Inflammatory macrophage treated with lipopolysaccharide for 1 hour (primary cell): ENCODE results near the gene FN1.
A peak's percentile ranks its signal among the peaks of the same experiment; 100 is the strongest.

Experiments
- DNase-seq, 2 donors: peaks; one replicate each; pipeline ENCODE4 v3.0.0-alpha.2; 2020 to 2022

Gene FN1

GRCh38 chr2:215405722-215406581 lies 29.9 kb downstream of the FN1 start:
- no peak for DNase-seq

DNA sequence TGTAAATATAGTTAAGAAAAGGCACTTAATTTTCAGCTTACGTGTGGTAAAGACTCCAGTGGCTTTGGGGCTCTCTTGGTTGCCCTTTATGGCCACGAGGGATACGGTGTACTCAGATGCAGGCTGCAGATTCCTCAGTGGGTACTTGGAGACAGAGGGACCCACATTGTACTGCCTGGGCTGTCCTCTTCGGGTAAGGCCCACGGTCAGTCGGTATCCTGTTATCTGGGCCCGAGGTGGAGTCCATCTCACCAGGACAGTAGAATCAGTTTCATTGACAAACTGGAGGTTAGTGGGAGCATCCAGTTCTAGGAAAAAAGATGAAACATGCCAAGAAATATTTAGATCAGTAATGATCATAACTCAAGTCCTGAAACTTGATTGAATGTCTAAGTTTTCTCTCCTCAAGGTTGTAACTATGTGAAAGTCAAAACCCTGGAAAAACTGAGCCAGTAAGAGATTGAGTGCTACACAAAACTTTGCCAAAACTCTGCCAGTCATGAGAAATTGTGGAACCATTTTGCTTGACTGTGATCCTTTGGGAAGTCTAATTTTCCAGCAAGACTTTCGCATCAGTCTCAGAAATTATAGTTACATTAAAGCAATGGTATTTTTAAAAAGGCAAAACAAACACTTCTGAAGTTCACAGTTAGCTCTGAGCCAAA lies 31.4 kb downstream of the FN1 start:
- no peak for DNase-seq

DNA sequence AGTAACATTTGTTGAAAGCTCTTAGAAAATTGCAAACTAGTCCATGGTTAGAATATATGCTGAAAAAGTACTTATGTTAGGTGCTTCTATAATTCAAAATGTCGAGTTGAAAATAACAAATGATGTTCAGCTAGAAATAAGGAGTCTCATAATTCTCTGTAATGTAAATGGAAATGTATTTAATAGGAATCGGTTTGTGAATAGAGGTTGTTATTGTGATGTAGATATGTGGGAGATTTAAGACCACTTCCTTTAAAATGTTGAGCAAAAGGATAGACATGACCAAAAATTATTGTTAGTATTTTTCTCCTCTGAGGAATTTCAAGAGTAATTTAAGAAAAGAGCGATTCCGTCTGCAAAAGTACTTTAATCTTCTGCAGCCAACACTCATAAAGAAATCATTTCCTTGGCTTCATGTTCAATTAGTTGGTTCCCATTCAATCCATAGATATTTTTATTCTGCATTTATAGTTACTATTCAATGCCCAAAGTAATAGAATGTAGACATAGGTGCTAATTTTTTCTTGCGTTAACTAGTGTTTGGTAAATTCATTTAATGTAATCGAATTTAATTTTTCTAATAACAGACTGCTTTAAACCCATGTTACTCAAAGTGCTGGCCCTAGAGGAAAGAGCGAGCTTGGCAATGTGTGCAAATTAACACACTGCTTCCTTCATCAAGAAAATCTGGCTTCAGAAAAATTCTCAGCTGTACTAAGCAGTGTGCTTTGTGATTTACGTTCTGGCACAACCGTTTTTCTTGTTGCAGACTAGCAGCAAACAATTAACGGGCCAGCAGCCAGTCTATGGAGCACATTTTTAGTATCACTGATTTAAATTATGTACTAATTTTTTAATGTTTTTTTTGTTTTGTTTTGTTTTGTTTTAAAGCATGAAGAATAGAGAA lies 32.2 kb downstream of the FN1 start:
- no peak for DNase-seq

GRCh38 chr2:215401896-215402379 lies 33.9 kb downstream of the FN1 start:
- no peak for DNase-seq

GRCh38 chr2:215399067-215399716 lies 36.7 kb downstream of the FN1 start:
- no peak for DNase-seq

DNA sequence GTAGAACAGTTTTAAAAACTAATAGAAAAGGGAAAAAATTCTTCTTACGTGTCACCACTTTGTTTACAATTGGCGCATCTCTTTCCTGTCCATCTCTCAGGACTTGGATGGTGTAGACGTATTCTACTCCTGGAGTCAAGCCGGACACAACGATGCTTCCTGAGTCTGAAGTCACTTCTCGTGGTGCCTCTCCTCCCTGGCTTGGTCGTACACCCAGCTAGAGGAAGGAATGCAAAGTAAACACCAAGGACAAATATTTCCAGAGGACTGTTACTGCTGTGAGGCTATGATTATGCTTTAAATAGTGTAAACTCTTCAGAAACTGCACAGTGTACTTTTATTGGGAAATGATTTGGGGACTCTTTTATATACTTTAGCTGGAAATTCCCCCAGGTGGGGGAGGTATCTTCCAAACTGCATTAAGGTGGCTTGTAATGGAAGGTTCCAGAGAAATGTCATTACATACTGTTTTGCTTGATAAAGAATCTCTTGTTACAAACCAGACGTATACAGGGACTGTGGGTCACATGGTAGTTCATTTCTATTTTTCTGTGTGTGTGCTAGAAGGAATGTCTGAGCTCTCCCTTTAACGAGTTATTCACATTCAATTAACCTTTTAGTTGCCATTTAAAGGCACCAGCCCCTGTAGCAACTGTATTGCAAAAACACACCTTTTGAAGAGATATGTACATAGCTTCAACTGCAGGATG lies 38.1 kb downstream of the FN1 start:
- DNase-seq = no peak

- DNase-seq = peak; percentile 59 to 67
These were observed 39.1 kb downstream of the FN1 start for GRCh38 chr2:215396595-215397313.

DNA sequence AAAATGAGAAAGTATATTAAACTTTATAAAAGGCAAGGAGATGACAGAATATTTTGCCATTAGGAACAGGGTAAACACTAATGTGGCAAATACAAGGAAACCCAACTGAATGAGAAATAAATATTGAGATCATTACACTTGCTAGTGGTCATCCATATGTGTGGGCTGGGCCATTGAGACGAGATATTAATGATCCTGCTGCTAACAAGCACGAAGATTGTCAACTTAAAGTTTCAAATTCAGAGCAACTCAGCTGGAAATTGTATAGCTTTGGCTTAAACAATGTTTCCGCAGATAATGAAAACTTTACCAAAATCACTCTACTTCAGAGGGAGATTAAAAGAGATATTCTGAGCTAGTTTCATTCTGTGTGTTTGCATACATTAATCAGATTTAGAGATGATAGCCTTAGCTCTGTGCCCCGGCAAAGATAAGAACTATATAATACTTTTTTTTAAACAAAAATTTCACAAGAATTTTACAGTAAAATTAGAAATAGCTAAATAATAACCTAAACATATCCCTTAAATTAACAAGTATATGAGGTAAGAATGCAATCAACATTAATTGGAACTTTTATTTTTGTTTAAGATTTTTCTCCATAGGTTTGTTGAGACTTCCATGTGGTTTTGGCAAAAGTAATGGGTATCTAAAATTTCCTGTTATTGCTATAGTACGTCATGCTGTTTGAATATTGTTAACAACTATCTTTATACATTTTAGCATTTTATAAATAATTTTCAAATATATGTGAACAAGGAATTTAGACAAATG lies 40.0 kb downstream of the FN1 start:
- no peak for DNase-seq

DNA sequence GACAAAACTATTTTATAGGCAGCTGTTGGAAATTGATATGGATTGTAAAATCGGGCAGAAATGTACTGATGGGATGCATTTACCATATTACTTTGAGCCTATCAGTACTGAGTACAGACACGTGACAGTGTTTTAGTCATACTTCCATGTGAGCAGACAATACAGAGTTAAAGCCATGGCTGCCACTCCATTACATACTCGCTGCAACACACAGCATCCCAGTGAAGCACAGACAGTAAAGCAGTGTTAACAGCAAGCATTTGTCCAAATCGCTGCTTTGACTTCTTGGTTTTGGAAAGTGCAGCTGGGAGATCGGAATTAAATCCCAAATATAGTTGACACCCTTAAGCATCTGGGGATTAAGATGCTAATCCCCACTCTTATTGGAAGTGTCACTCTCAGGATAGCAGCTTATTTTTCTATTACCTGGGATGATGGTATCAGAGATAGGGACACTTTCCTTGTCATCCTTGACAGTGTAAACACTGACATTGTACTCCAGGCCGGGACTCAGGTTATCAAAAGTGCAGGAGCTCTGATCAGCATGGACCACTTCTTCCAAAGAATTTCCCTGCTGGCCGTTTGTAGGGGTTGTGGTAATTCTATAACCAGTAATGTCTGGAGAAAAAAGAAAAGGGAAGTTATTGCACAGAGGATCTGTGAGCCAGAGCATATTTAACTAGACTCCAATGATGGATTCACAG lies 41.6 kb downstream of the FN1 start:
- DNase-seq = no peak

GRCh38 chr2:215392687-215393270 lies 43.1 kb downstream of the FN1 start:
- no peak for DNase-seq

- no peak for DNase-seq
These were observed 43.7 kb downstream of the FN1 start for GRCh38 chr2:215392164-215392563.

DNA sequence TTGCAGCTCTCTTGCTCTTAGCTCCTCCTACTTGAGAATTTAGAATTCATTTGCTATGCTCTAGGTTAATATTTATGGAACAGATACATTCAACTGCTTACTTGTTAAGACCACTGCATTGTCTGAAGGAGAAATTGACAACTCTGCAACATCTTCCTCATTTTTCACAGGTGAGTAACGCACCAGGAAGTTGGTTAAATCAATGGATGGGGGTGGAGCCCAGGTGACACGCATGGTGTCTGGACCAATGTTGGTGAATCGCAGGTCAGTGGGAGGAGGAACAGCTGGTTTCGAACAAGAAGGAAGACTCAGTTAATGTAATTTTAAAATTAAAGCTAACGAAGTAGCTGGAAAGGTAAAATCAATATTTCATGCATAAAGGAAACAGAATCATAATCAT lies 44.3 kb downstream of the FN1 start:
- DNase-seq = no peak

DNA sequence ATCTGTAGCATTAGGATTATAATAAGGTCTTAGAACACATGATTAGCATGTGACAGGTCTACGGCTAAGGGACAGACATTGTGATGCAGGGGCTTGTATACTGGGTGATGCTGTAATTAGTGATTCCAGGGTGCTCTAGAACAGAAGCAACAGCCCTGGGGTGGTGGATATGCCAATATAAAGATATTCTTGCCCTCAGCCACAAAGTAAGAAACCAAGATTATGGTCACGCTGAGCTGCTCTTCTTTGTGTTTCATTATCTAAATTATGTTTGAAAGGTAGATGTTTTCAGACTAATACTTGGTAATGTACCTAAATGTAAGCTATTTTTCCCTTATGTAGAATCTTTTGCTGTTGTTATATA lies 45.3 kb downstream of the FN1 start:
- no peak for DNase-seq

DNA sequence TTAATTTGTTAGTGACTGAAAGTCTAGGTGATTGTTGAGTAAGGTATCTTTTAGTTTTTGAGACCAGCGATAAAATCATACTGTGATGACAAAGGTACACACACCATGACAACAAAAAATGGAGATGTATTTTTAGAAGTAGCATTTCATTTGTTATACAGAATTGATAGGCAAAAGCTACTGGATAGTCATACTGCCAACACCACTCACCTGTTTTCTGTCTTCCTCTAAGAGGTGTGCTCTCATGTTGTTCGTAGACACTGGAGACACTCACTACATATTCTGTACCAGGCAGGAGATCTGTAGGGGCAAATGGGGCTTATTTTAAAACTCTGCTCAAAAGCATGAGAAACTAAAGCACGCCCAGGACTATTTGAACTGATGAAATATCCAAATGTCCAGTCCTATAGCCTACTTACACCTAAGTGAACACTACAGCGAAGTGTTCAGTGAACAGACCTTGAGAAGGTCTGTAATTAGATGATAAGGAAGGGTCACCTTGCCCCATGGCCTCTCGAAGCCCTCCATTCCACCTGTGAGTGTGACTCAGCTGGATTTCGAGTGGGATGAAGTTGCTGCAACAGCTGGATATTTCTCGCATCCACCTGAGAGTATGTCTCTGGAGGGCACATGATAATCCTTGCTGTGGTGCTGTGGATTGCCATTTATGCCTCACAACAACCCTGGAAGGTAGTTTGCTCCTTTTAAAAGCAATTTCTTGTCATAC lies 47.7 kb downstream of the FN1 start:
- DNase-seq = no peak

- DNase-seq = no peak
These were observed 49.3 kb downstream of the FN1 start for GRCh38 chr2:215386566-215386965.

- no peak for DNase-seq
These were observed 51.2 kb downstream of the FN1 start for GRCh38 chr2:215384710-215385109.

GRCh38 chr2:215383652-215384279 lies 52.1 kb downstream of the FN1 start:
- DNase-seq = no peak

DNA sequence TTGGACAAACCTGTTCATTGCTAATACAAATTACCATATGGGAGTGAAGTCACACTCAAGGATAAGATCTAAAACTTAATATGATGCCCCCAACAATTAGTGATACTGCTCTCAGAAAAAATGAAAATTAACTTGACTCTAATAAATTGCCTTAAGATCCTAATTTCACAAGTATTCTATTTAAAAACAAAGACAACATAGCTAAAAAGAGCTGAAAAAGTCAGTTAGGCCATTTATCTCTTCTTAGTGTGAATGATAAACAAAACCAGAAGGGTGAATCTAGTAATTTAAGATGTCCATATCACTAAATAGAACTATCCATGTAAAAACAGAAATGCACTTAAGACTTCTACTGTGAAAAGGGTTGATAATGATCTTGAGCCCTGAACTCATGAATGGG lies 53.4 kb downstream of the FN1 start:
- no peak for DNase-seq
